Heart left ventricle (tissue), 13 donors: ENCODE measurements around the gene SMPX.

Experiments used
- POLR2A ChIP-seq, 2 donors: fragments of 450-650 bp; IDR thresholded peaks; one replicate each; pipeline ENCODE4 v1.6.1; 2017; ENCODE audit warnings: antibody characterized with exemption in 2 of 2, mild to moderate bottlenecking in 2 of 2, moderate library complexity in 2 of 2
- TF ChIP-seq, protein P1 (sequence below), 12 donors: fragments of 200-600 bp; sonication (generic) in 4 of 12; IDR thresholded peaks; one replicate each; pipeline versions ENCODE4 v1.5.0 to v1.8.0; 2018 to 2022; ENCODE audit warnings: antibody characterized with exemption in 12 of 12, mild to moderate bottlenecking in 5 of 12
- donor health status: ischemic (EF 13 %, LVEDD 7.1; RV severe dilation, severe dysfunction).
- donor health status: DM: no; HTN: yes; CAD: no.
- donor health status: DM: no; HTN: no; CAD: no.
- donor health status: ischemic (EF 25% LVEDD 6.9; RV normal size, moderate dysfunction).
- donor health status: ischemic (EF 25% LVEDD 5.7; RV mildly dilated, moderate dysfunction).
- donor health status: ischemic (EF 35%, LVEDD 5.7; RV mildly dilated, moderate dysfunction).
- donor health status: nonischemic (EF 11% LVEDD 7.7; RV severe dilation, severe dysfunction).
- donor health status: DM: yes; HTN: yes; CAD: no.
- donor health status: PGD.
- donor health status: ischemic (EF 29% LVEDD 5.4; RV normal size, mild dysfunction).
- donor health status: nonischemic (EF 23%, LVEDD 6.1; RV moderate dilation, normal function).

DNA sequence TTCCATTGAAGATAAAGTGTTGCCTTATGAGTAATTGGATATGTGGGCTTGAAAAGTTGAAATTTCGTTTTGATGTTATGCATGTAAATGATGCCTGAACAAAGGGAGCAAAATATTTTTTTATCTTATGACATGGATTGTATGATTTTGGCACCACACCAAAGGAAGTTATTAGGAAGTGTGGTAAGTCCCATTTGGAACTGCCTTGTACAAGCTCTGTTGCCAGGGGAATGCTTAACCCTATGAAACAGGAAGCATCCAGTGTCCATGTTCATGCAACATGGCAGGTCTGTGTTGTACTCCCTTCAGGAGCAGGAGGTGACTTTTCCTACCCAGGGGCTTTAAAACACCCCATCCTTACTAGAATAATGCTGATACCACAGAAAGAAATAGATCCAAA is 13.2 kb downstream of the SMPX start:
- TF ChIP-seq, protein P1, sequence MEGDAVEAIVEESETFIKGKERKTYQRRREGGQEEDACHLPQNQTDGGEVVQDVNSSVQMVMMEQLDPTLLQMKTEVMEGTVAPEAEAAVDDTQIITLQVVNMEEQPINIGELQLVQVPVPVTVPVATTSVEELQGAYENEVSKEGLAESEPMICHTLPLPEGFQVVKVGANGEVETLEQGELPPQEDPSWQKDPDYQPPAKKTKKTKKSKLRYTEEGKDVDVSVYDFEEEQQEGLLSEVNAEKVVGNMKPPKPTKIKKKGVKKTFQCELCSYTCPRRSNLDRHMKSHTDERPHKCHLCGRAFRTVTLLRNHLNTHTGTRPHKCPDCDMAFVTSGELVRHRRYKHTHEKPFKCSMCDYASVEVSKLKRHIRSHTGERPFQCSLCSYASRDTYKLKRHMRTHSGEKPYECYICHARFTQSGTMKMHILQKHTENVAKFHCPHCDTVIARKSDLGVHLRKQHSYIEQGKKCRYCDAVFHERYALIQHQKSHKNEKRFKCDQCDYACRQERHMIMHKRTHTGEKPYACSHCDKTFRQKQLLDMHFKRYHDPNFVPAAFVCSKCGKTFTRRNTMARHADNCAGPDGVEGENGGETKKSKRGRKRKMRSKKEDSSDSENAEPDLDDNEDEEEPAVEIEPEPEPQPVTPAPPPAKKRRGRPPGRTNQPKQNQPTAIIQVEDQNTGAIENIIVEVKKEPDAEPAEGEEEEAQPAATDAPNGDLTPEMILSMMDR (IDR thresholded peaks at IDR 0.05) = no peak
- TF ChIP-seq POLR2A (IDR thresholded peaks at IDR 0.05) = no peak
